ENCODE data around the gene TNFSF12.

TNFSF12 gene

DNA sequence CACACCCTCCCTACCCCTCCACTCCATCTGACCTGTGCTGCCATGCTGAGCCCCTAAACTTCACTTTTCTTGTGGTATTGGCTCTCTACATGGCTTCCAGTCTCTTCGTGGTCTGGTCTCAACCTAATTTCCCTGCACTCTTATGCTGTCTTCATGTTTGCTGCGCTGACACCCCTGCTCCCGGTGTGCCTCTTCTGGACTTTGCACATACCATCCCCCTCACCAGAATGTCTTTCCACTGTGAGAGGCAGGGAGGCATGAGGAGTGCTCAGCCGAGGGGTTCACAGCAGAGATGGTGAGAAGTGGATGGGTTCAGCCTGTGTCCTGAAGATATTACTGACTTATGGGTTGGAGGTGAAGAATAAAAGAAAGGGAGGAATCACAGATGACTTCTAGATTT is 2.5 kb downstream of the TNFSF12 start:
- DNase-seq (ENCODE audit: low read depth): no peak
- TF ChIP-seq, protein P1, sequence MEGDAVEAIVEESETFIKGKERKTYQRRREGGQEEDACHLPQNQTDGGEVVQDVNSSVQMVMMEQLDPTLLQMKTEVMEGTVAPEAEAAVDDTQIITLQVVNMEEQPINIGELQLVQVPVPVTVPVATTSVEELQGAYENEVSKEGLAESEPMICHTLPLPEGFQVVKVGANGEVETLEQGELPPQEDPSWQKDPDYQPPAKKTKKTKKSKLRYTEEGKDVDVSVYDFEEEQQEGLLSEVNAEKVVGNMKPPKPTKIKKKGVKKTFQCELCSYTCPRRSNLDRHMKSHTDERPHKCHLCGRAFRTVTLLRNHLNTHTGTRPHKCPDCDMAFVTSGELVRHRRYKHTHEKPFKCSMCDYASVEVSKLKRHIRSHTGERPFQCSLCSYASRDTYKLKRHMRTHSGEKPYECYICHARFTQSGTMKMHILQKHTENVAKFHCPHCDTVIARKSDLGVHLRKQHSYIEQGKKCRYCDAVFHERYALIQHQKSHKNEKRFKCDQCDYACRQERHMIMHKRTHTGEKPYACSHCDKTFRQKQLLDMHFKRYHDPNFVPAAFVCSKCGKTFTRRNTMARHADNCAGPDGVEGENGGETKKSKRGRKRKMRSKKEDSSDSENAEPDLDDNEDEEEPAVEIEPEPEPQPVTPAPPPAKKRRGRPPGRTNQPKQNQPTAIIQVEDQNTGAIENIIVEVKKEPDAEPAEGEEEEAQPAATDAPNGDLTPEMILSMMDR (IDR thresholded peaks at IDR 0.05; ENCODE audit: low read depth, low read length): no peak
- TF ChIP-seq, protein P2, sequence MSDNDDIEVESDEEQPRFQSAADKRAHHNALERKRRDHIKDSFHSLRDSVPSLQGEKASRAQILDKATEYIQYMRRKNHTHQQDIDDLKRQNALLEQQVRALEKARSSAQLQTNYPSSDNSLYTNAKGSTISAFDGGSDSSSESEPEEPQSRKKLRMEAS (IDR thresholded peaks at IDR 0.05; ENCODE audit: low read depth, low read length): no peak
- TF ChIP-seq POLR2A (IDR thresholded peaks at IDR 0.05; ENCODE audit: extremely low read depth, insufficient read length) (no peak), MYC (IDR thresholded peaks at IDR 0.05; ENCODE audit: low read depth, low read length) (no peak)
- no peak overlapping the region for H3K4me3 ChIP-seq (ENCODE audit: low read depth, low read length)

- no peak for DNase-seq (ENCODE audit: low read depth)
- no peak overlapping the region for H3K4me3 ChIP-seq (ENCODE audit: low read depth, low read length)
- TF ChIP-seq POLR2A (IDR thresholded peaks at IDR 0.05; ENCODE audit: extremely low read depth, insufficient read length) (no peak), MYC (IDR thresholded peaks at IDR 0.05; ENCODE audit: low read depth, low read length) (no peak)
- TF ChIP-seq, protein P2 (IDR thresholded peaks at IDR 0.05; ENCODE audit: low read depth, low read length): no peak
- TF ChIP-seq, protein P1 (IDR thresholded peaks at IDR 0.05; ENCODE audit: low read depth, low read length): no peak
Observed at GRCh38 chr17:7552621-7553051, 3.8 kb downstream of the TNFSF12 start.

GRCh38 chr17:7553356-7553755 is 4.5 kb downstream of the TNFSF12 start:
- no peak overlapping the region for H3K4me3 ChIP-seq (ENCODE audit: low read depth, low read length)
- TF ChIP-seq, protein P1 (IDR thresholded peaks at IDR 0.05; ENCODE audit: low read depth, low read length): no peak
- no peak for TF ChIP-seq MYC (IDR thresholded peaks at IDR 0.05; ENCODE audit: low read depth, low read length)
- no peak for TF ChIP-seq POLR2A (IDR thresholded peaks at IDR 0.05; ENCODE audit: extremely low read depth, insufficient read length)
- TF ChIP-seq, protein P2 (IDR thresholded peaks at IDR 0.05; ENCODE audit: low read depth, low read length): no peak
- no peak for DNase-seq (ENCODE audit: low read depth)

DNA sequence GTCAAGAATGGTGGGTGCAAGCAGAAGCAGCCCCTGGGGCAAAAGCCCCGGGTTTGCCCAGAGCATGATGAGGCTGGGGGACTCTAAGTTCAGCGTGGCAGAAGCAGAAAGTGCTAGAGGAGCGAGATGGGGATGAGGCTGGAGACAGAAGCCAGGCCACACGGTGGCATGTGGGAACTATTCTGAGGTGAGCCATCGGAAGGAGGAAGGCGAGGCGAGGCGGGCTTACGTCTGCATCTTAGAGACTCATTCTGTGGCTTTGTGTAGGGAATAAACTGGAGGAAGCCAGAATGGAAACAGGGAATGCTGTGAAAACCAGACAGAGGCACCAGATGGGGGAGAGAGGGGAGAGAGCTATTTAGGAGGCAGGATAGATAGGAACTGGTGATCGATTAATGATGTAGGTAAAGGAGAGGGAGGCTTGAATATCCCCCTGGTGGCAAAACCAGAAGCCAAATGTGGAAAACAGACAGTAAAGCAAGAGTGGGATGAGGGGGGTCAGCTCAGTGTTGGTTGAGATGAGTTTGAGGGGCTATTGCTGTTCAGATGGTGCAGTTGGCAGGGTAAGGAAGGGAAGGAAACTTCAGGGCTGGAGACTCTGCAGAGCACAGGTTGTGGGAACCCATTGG is 6.6 kb downstream of the TNFSF12 start:
- TF ChIP-seq POLR2A (IDR thresholded peaks at IDR 0.05; ENCODE audit: extremely low read depth, insufficient read length) (no peak), MYC (IDR thresholded peaks at IDR 0.05; ENCODE audit: low read depth, low read length) (no peak)
- TF ChIP-seq, protein P1 (IDR thresholded peaks at IDR 0.05; ENCODE audit: low read depth, low read length): no peak
- TF ChIP-seq, protein P2 (IDR thresholded peaks at IDR 0.05; ENCODE audit: low read depth, low read length): no peak

GRCh38 chr17:7556627-7557026 is 7.8 kb downstream of the TNFSF12 start:
- DNase-seq (ENCODE audit: low read depth): no peak
- TF ChIP-seq POLR2A (IDR thresholded peaks at IDR 0.05; ENCODE audit: extremely low read depth, insufficient read length) (no peak), MYC (IDR thresholded peaks at IDR 0.05; ENCODE audit: low read depth, low read length) (no peak)
- TF ChIP-seq, protein P1 (IDR thresholded peaks at IDR 0.05; ENCODE audit: low read depth, low read length): no peak
- TF ChIP-seq, protein P2 (IDR thresholded peaks at IDR 0.05; ENCODE audit: low read depth, low read length): no peak
- no peak overlapping the region for H3K4me3 ChIP-seq (ENCODE audit: low read depth, low read length)

More for the DNA sequence above, 6.6 kb downstream of the TNFSF12 start:
- H3K4me3 ChIP-seq (ENCODE audit: low read depth, low read length): no peak overlapping the region
- DNase-seq (ENCODE audit: low read depth): no peak

Measured in NB4 (cell line).